T47D (cell line): ENCODE data around the gene ATG9A.

Source experiments
- DNase-seq, 2 experiments: peaks; one replicate each; pipeline versions ENCODE4 v3.0.0 to v3.0.0-alpha.2; 2011 to 2012; ENCODE audit warnings: low read depth in 1 of 2, low spot score in 1 of 2
- JUND ChIP-seq: IDR thresholded peaks from 2 replicates; pipeline ENCODE4 v1.6.1; 2012; ENCODE audit warnings: low read depth
- in situ Hi-C: cut with HindIII; loops from 2 replicates; pipeline ENCODE4 v1.10.0; 2016; ENCODE audit warnings: low sequenced_read_pairs, low pct_unique_long_range_greater_than_20kb

The ATG9A gene

DNA sequence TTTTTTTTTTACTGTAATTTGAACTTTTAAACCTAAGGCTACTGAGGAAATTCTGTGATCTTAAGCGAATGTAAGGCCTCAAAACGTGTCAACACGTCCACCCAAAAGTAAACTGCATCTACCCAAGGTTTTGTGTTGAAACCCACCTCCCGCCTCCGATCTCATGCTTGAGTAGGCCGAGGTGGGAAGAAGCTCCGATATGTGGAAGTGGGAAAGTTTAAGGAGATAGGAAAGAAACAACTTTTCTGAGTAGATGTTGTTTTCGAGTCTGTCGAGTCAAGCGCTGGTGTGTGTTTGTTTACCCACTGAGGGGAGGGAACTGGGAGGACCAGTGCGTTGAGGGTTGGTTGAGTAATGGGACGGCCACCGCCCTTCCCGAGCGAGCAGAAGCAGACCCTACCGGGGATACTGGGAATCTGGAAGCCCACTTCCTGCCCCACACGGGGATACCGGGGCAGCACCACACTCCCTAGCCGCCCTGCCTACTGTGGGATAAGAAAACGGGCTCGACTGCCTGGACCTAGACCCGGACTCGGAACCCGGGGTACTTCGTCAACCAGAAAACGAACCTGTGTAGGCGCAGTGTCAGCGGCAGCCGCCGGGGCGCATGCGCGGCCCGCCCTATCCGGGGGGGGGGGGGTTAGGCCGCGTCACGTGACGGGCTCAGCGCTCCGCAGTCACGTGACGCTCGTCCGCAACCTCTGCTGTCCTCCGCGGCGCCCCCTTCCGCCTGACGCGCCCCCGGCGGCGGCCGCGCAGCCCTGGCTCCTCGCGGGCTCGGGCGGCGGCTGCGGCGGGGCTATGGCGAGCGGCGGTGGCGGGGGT lies 51.7 kb downstream of the ATG9A start, which contains the start of gene RETREG2:
Gene RETREG2 (plus strand): TSS at position 724 of the 825 bp plus-strand sequence. CDS start 78 bp downstream, at position 802.
- peak; percentile 84 to 87 for DNase-seq
- in situ Hi-C loops = no loop called here

DNA sequence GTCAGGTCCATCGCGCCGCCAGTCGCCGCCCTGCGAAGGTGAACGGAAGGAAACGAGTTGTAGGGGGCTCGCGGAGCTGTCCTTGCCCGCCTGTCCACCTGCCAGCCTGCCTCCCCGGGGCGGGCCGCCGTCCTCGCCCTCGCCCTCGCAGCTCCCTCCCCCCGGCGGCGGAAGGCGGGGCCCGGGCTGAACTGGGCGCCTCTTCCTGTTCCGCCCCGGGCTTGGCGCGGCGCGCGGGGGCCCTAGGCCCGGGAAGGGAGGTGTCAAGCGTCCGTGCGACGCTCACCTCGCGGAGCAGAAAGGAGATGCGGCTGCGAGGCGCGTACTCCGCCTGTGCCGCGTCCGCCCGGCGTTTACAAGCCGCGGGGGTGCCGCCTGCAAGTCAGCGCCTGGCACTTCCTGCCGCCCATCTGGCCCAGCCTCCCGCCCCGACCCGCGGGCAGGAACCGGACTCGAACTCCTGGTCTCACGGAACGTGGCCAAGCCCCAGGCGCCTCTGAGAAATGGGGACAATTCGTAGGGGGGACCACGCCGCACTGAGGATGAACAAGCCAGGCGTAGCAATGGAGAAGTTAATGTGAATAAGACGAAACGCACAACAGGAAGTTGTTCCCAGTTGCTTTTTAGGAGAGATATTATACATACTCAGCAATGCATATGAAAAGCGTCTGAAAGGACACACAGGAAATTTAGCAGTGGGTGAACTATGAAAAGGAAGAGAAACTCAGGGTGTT lies 52.5 kb downstream of the ATG9A start, which contains the start of gene CNPPD1:
Gene CNPPD1 (minus strand): TSS at position 108 of the 734 bp plus-strand sequence. CDS start 97 bp downstream, at position 11.
- in situ Hi-C loops = no loop called here
- TF ChIP-seq JUND = no peak
- peak; percentile 57 to 89 for DNase-seq

More for the DNA sequence above, 51.7 kb downstream of the ATG9A start, which contains the start of gene RETREG2:
- no peak for TF ChIP-seq JUND

DNA sequence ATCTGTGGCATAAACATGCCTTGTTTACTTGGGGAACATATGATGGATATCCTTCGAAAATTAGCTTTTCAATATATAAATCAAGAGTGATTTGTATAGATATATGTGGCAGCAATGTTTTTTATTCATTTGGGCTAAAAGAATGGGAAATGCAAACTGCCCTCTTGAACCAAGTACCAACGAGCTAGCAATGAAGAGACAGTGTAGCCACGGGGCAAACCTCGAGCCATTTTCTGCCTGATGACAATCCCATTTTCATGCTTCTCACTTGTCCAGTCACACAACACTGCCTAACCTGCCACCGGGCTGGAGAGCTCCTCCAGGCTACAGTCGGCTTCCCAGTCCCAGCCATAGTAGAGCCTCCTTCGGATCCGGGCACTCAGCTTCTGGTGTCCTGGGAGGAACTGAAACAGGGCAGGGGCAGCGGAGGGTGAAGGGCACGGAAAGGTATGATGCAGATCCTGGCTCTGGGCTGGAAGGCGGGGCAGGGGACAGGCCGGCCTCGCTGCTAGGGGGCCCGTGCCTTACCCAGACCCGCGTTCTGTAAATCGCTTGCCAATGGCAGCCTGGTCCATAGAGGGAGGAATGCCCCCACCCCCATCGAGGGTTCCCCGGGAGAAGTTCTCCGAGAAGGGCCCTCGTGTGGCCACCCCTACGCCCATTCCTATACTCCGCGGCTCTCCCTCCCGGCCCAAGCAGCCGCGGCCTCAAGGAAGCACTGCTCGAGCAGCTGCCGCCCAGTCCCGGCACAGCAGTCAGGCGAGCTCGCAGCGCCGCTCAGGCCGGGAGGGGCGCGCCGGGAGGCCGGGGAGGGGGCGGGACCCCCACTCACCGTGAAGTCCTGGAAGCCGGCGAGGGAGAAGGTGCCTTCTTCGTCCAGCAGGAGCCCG lies 53.3 kb downstream of the ATG9A start:
- in situ Hi-C loops = no loop called here
- DNase-seq = peak; percentile 16 to 44

DNA sequence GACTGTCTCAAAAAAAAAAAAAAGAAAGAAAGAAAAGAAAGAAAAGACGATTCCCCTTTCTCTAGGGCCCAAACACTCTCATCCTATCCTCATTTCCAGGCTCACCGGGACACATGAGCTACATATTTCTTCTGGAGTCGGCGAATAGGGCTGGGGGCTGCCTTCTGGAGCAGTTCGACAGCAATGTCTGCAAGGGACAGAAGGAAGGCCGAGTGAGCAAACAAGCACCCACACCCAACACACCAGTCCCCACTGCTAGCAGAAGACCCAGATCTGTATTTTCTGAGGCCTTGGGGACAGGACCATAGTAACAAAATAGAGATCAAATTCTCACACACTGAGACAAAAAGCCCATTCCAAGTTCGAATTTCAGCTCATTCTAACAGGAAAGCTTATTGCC lies 54.0 kb downstream of the ATG9A start:
- DNase-seq = no peak
- no peak for TF ChIP-seq JUND
- in situ Hi-C loops = no loop called here

More for the DNA sequence above, 53.3 kb downstream of the ATG9A start:
- no peak for TF ChIP-seq JUND

DNA sequence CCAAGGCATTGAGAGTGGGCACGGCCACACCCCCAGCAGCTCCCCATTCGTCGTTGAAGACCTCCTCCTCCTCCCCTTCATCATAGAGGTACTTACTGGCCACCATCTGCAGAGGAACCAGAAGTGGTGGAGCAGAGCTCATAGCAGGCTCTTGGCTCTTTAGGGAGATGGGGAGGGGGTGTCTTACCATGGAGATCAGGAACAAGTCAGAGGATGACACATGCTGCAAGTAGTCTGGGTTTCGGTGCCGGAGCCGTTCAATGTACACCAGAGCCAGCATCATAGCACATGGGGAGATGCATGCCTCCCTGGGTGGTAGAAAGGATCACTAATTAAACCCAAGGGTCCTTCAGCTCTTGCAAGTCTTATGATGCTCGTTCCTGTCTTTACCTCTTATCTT lies 54.6 kb downstream of the ATG9A start:
- in situ Hi-C loops = no loop called here
- no peak for TF ChIP-seq JUND
- no peak for DNase-seq

DNA sequence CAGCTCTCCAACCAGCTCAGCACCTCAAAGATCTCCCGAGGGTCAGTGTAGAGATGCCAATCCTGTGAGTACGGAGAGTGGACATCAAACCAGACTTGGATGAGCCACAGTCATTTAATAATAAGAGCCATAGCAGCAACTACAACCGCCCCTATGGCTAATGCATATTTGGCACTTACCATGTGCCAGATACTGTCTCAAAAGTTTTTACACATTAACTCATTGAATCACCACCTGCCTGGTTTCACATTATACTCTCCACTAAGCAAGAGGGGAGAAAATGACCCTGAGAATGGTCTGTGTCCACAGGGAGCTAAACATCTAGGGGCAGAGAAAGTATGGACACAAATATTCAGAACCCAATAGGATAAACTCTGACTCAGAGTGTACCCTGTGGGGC lies 55.3 kb downstream of the ATG9A start:
- DNase-seq = no peak
- in situ Hi-C loops = no loop called here

DNA sequence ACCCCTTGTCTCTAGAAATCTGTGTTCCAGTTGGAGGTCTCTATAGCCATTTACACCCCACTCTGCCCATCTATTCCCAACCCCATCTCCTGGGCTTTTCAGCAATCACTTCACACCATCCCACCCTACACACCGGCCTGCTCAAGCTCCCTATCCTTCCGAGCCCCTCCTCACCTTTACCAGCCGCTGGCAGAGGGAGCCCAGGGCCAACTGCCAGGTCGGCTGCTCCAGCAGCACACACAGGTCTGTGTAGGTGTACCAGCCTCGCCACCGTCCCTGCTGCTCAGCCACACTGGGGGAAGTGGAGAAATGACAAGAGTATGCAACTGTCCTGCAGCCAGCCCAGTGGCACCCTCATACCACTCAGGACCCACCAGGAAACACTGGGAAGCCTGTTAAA lies 56.3 kb downstream of the ATG9A start:
- in situ Hi-C loops = no loop called here
- no peak for TF ChIP-seq JUND
- no peak for DNase-seq

More for the DNA sequence above, 55.3 kb downstream of the ATG9A start:
- TF ChIP-seq JUND = no peak

DNA sequence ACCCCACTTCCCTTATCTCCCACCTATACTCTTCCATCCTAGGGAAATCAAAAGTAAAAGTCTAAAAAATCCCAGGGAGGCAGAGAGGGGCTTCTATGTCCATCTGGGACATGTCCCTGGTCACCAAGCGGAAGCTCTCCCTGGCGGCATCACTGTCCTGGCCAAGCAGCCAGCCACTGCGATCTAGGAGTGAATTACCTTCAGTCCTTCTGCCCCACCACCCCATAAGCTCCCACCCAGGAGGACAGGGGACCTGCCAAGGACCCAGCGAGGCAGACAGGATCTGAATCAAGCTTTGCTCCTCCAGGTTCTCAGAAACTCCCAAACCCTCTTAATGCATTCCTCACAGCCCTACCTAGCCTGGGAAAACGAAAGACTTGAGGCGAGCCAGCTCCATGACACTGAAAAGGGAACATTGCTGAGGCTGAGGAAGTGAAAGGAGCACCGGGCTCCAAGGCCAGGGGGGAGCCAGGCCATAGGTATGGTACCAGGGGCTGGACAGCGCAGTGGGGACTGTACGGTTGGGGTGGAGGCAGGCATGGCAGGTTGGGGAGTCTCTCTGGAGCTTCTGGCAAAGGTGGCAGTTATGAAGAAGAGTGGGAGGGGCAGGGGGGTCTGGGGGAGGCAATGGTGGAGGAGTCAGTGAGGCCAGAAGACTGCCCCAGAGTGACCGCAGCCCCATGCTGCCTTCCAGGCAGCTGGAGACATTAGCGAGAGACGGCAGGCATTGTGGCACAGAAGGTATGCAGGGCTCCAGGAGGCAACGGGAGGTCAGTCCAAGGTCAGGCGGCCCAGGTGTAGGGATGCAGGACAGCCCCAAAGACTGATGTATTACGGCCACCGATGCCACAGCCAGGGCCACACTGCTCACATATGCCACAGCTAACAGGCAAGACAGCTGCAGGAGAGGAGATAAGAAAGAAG lies 56.9 kb downstream of the ATG9A start:
- no peak for TF ChIP-seq JUND
- in situ Hi-C loops = no loop called here

DNA sequence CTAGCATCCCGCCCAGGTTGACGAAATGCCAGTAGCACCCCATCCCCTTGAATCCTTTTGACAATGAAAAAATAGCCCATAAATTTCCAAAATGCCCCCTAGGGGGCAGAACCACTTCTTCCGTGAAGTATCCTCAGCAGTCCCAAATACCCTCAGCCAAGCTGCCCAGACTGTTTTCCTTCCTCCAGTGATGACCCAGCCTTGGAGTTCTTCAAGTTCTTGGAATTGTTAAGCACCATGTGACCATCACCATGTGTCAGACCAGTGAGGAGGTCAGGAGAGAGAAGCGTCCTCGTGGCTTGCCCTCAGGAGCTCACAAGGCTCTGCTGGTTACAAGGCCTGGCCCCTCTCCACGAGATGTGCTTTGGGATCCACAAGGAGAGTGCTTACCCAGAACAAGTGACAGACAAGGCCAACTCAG lies 58.2 kb downstream of the ATG9A start:
- peak; percentile 21 to 63 for DNase-seq
- in situ Hi-C loops = no loop called here
- TF ChIP-seq JUND = no peak

More for the DNA sequence above, 56.9 kb downstream of the ATG9A start:
- DNase-seq = no peak

DNA sequence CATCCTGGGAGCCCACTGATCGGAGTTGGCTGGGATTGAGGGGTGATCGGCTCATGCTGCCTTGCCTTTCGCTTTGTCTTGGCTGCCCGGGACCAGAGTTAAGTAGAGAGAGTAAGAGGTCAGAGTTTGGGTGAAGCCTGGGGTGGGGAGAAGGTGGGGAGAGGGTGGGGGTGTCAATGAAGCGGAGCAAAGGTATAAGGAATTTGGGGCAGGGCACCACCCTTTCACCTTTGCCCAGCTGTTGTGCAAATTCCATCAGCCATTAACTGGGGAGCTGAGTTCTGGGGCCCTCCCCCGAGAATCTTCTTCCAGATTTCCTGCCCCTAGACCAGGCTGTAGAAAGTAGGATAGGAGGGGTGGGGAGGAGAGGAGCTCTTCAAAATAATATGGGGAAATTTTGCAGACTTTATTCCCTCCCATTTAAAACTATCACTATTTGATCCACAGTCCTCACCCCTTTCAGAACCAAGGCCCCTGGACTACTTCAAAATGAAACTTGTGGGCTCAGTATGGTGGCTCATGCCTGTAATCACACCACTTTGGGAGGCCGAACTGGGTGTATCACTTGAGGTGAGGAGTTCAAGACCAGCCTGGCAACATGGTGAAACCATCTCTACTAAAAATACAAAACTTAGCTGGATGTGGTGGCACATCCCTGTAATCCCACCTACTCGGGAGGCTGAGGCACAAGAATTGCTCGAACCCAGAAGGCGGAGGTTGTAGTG lies 59.3 kb downstream of the ATG9A start, which contains the start of gene SLC23A3:
Gene SLC23A3 (minus strand): TSS at position 100 of the 725 bp plus-strand sequence. CDS start 45 bp downstream, at position 55.
- no peak for DNase-seq
- in situ Hi-C loops = no loop called here
- TF ChIP-seq JUND = no peak
